SK-N-SH (cell line): ENCODE data around the gene CLSTN2. TPM values are rescaled to one million over a fixed set of nuclear protein-coding genes. Genes with fewer than 3 reads are reported as not detected.

Experiments used
- CTCF ChIA-PET: fragments of 300-600, 350-600 bp; formaldehyde crosslinking; extraction: SDS; loops from one replicate; lab custom pipeline; 2021; lab: Yijun Ruan, JAX
- POLR2A ChIA-PET: fragments of 350-600 bp; sonication (Branson Sonifier 250); formaldehyde crosslinking; extraction: SDS; loops from one replicate; lab custom pipeline; 2020; ENCODE audit warnings: antibody characterized with exemption, inconsistent platforms; lab: Yijun Ruan, JAX
- DNase-seq: peaks from one replicate; pipeline ENCODE4 v3.0.0; 2012
- H2AFZ ChIP-seq: fragments of 200-600 bp; sonication (generic); 2 replicates; pipeline ENCODE4 v1.8.1; 2016; ENCODE audit warnings: antibody characterized with exemption, mild to moderate bottlenecking, low read depth
- H3F3A ChIP-seq: fragments of 200-600 bp; sonication (generic); replicated peaks from 2 replicates; pipeline ENCODE3; 2016; ENCODE audit warnings: antibody characterized with exemption, mild to moderate bottlenecking; ENCODE audit not compliant: insufficient read depth
- H3K27ac ChIP-seq, 2 experiments: fragments of 200-500 bp in 1 of 2; fragments of 200-600 bp in 1 of 2; sonication (Bioruptor generic) in 1 of 2; sonication (generic), shearing (Covaris generic) in 1 of 2; 2 replicates each; pipeline versions ENCODE4 v1.5.1 to v1.6.1; 2014 to 2016; ENCODE audit warnings: low read depth in 2 of 2, inconsistent platforms in 1 of 2, low read length in 1 of 2, mild to moderate bottlenecking in 1 of 2, mixed read lengths in 1 of 2
- H3K27me3 ChIP-seq: fragments of 200-600 bp; sonication (generic), shearing (Covaris generic); 2 replicates; pipeline ENCODE4 v1.6.1; 2016; ENCODE audit warnings: mixed run types; ENCODE audit not compliant: insufficient read depth
- H3K36me3 ChIP-seq, 2 experiments: fragments of 200-500 bp in 1 of 2; fragments of 200-600 bp in 1 of 2; sonication (Bioruptor generic) in 1 of 2; sonication (generic) in 1 of 2; replicated peaks in 1 of 2; 2 replicates each; pipeline versions ENCODE3 to v1.5.1; 2014 to 2016; ENCODE audit warnings: low read length in 1 of 2, mild to moderate bottlenecking in 1 of 2; ENCODE audit not compliant: insufficient read depth in 2 of 2, control insufficient read depth in 1 of 2
- H3K4me1 ChIP-seq, 2 experiments: fragments of 200-500 bp in 1 of 2; fragments of 200-600 bp in 1 of 2; sonication (Bioruptor generic) in 1 of 2; sonication (generic), shearing (Covaris generic) in 1 of 2; 2 replicates each; pipeline versions ENCODE4 v1.5.1 to v1.6.1; 2014 to 2016; ENCODE audit warnings: low read depth in 1 of 2, low read length in 1 of 2, mixed run types in 1 of 2; ENCODE audit not compliant: insufficient read depth in 2 of 2, control insufficient read depth in 1 of 2
- H3K4me2 ChIP-seq: fragments of 200-600 bp; sonication (generic), shearing (Covaris generic); 2 replicates; pipeline ENCODE4 v1.6.1; 2017; ENCODE audit warnings: mixed run types
- H3K4me3 ChIP-seq, 2 experiments: fragments of 200-500 bp in 1 of 2; fragments of 200-600 bp in 1 of 2; sonication (Bioruptor generic) in 1 of 2; sonication (generic), shearing (Covaris generic) in 1 of 2; 2 replicates each; pipeline versions ENCODE4 v1.5.1 to v1.8.1; 2014 to 2016; ENCODE audit warnings: low read depth in 2 of 2, inconsistent platforms in 1 of 2, low read length in 1 of 2, mild to moderate bottlenecking in 1 of 2, mixed read lengths in 1 of 2, moderate library complexity in 1 of 2
- H3K79me2 ChIP-seq: fragments of 200-600 bp; sonication (generic); 2 replicates; pipeline ENCODE4 v1.8.1; 2017; ENCODE audit warnings: mild to moderate bottlenecking; ENCODE audit not compliant: insufficient read depth
- H3K9ac ChIP-seq: fragments of 200-600 bp; sonication (generic); 2 replicates; pipeline ENCODE4 v1.6.1; 2017; ENCODE audit warnings: mixed run types
- H3K9me2 ChIP-seq: fragments of 200-600 bp; sonication (generic); 2 replicates; pipeline ENCODE4 v1.6.1; 2017; ENCODE audit warnings: mixed run types
- H3K9me3 ChIP-seq: fragments of 200-600 bp; sonication (generic); 2 replicates; pipeline ENCODE4 v1.6.1; 2017; ENCODE audit warnings: mixed run types, mild to moderate bottlenecking, moderate library complexity
- H4K20me1 ChIP-seq: fragments of 200-600 bp; sonication (generic); 2 replicates; pipeline ENCODE4 v1.6.1; 2017; ENCODE audit warnings: mild to moderate bottlenecking, mixed run types; ENCODE audit not compliant: insufficient read depth
- ELF1 ChIP-seq: IDR thresholded peaks from 2 replicates; pipeline ENCODE4 v1.4.0; 2012
- EP300 ChIP-seq, 2 experiments: IDR thresholded peaks; 2 replicates each; pipeline versions ENCODE4 v1.4.0 to v1.6.1; 2012; ENCODE audit warnings: borderline replicate concordance in 1 of 2, low read depth in 1 of 2, low read length in 1 of 2
- FOSL2 ChIP-seq: IDR thresholded peaks from 2 replicates; pipeline ENCODE4 v1.4.0; 2012; ENCODE audit warnings: low read depth, mild to moderate bottlenecking, moderate library complexity, borderline replicate concordance
- GABPA ChIP-seq: IDR thresholded peaks from 2 replicates; pipeline ENCODE4 v1.4.0; 2012; ENCODE audit warnings: low read depth, mild to moderate bottlenecking
- NFIC ChIP-seq: IDR thresholded peaks from 2 replicates; pipeline ENCODE4 v1.4.0; 2012; ENCODE audit warnings: borderline replicate concordance
- POLR2AphosphoS5 ChIP-seq: IDR thresholded peaks from 2 replicates; pipeline ENCODE4 v1.6.1; 2012; ENCODE audit warnings: low read depth, low read length
- RXRA ChIP-seq: IDR thresholded peaks from 2 replicates; pipeline ENCODE4 v1.4.0; 2012; ENCODE audit warnings: low read depth, mild to moderate bottlenecking, borderline replicate concordance
- SIN3A ChIP-seq: IDR thresholded peaks from 2 replicates; pipeline ENCODE4 v1.6.1; 2012; ENCODE audit warnings: low read depth, mild to moderate bottlenecking, low read length, moderate library complexity, borderline replicate concordance
- TAF1 ChIP-seq: IDR thresholded peaks from 2 replicates; pipeline ENCODE4 v1.6.1; 2012; ENCODE audit warnings: low read depth, mild to moderate bottlenecking, low read length, moderate library complexity, borderline replicate concordance
- TCF12 ChIP-seq: IDR thresholded peaks from 2 replicates; pipeline ENCODE4 v1.4.0; 2012
- TEAD4 ChIP-seq: IDR thresholded peaks from 2 replicates; pipeline ENCODE4 v1.4.0; 2012; ENCODE audit warnings: mild to moderate bottlenecking, borderline replicate concordance; ENCODE audit not compliant: insufficient read depth
- YY1 ChIP-seq: IDR thresholded peaks from 2 replicates; pipeline ENCODE4 v1.4.0; 2012; ENCODE audit warnings: low read depth, mild to moderate bottlenecking
- WGBS: methylation state at CpG from one replicate; pipeline ENCODE4 v1.1.6; 2017; ENCODE audit warnings: low lambda C conversion rate; 5-methylcytosine and 5-hydroxymethylcytosine counted together
- polyA plus RNA-seq, 3 experiments: library from polyadenylated mRNA; depleted of rRNA; stranded (reverse); fragments of >200 nt; gene quantifications; 2 replicates each; pipeline ENCODE4 v1.2.3, GENCODE V29; 2012
- TF ChIP-seq, protein P1 (sequence below): IDR thresholded peaks from 2 replicates; pipeline ENCODE4; 2012
- TF ChIP-seq, protein P2 (sequence below): IDR thresholded peaks from 2 replicates; pipeline ENCODE4 v1.6.1; 2012; ENCODE audit warnings: mild to moderate bottlenecking, low read depth, low read length, moderate library complexity
- TF ChIP-seq, protein P3 (sequence below): fragments of 200-600 bp; sonication (generic); IDR thresholded peaks from 2 replicates; pipeline ENCODE4 v1.6.1; 2017; ENCODE audit warnings: antibody characterized with exemption, mild to moderate bottlenecking, moderate library complexity
- TF ChIP-seq, protein P4 (sequence below): fragments of 150-350 bp; IDR thresholded peaks from 2 replicates; pipeline ENCODE4 v1.6.1; 2017; ENCODE audit warnings: antibody characterized with exemption, low read length, low read depth, borderline replicate concordance
- TF ChIP-seq, protein P5 (sequence below): IDR thresholded peaks from 2 replicates; pipeline ENCODE4 v1.4.0; 2012; ENCODE audit warnings: low read depth, borderline replicate concordance

The CLSTN2 gene
- polyA plus RNA-seq, 1 of the 3 experiments (the other 2 are of a cell fraction), result 0.02 TPM

DNA sequence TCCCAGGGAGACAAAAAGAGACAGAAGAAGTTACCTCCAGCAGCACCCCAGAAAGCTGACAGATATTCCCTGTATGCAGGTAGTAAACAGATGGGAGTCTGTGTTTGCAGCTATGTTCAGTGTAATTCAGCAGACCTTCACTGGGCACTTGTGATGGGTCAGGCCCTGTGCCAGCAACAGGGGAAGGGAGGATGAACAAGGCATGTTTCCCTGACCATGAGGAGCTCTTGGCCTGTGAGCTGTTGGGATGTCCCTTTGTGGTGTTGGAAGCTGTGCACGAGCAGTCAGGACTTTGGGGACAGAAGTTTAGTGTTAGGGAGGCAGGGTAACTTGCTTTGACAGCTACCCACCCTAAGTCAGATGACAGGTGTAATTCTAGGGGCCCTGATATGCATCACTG lies 636.9 kb downstream of the CLSTN2 start:
- CTCF ChIA-PET, result interaction anchor here (0.9 kb wide), 1 partner anchor 11 kb away, joined by 3 read pairs; no protein-coding TSS in a partner anchor
- no peak for TF ChIP-seq EP300 (IDR thresholded peaks at IDR 0.05; ENCODE audit: borderline replicate concordance in 1 of 2, low read depth in 1 of 2, low read length in 1 of 2)
- TF ChIP-seq, protein P1, sequence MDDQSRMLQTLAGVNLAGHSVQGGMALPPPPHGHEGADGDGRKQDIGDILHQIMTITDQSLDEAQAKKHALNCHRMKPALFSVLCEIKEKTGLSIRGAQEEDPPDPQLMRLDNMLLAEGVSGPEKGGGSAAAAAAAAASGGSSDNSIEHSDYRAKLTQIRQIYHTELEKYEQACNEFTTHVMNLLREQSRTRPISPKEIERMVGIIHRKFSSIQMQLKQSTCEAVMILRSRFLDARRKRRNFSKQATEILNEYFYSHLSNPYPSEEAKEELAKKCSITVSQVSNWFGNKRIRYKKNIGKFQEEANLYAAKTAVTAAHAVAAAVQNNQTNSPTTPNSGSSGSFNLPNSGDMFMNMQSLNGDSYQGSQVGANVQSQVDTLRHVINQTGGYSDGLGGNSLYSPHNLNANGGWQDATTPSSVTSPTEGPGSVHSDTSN, result no peak
- TF ChIP-seq TCF12, result no peak
- no peak for TF ChIP-seq FOSL2
- TF ChIP-seq, protein P2, sequence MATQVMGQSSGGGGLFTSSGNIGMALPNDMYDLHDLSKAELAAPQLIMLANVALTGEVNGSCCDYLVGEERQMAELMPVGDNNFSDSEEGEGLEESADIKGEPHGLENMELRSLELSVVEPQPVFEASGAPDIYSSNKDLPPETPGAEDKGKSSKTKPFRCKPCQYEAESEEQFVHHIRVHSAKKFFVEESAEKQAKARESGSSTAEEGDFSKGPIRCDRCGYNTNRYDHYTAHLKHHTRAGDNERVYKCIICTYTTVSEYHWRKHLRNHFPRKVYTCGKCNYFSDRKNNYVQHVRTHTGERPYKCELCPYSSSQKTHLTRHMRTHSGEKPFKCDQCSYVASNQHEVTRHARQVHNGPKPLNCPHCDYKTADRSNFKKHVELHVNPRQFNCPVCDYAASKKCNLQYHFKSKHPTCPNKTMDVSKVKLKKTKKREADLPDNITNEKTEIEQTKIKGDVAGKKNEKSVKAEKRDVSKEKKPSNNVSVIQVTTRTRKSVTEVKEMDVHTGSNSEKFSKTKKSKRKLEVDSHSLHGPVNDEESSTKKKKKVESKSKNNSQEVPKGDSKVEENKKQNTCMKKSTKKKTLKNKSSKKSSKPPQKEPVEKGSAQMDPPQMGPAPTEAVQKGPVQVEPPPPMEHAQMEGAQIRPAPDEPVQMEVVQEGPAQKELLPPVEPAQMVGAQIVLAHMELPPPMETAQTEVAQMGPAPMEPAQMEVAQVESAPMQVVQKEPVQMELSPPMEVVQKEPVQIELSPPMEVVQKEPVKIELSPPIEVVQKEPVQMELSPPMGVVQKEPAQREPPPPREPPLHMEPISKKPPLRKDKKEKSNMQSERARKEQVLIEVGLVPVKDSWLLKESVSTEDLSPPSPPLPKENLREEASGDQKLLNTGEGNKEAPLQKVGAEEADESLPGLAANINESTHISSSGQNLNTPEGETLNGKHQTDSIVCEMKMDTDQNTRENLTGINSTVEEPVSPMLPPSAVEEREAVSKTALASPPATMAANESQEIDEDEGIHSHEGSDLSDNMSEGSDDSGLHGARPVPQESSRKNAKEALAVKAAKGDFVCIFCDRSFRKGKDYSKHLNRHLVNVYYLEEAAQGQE, result no peak
- TF ChIP-seq, protein P3, sequence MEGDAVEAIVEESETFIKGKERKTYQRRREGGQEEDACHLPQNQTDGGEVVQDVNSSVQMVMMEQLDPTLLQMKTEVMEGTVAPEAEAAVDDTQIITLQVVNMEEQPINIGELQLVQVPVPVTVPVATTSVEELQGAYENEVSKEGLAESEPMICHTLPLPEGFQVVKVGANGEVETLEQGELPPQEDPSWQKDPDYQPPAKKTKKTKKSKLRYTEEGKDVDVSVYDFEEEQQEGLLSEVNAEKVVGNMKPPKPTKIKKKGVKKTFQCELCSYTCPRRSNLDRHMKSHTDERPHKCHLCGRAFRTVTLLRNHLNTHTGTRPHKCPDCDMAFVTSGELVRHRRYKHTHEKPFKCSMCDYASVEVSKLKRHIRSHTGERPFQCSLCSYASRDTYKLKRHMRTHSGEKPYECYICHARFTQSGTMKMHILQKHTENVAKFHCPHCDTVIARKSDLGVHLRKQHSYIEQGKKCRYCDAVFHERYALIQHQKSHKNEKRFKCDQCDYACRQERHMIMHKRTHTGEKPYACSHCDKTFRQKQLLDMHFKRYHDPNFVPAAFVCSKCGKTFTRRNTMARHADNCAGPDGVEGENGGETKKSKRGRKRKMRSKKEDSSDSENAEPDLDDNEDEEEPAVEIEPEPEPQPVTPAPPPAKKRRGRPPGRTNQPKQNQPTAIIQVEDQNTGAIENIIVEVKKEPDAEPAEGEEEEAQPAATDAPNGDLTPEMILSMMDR, result no peak
- no peak for TF ChIP-seq RXRA
- no peak for TF ChIP-seq SIN3A
- no peak for TF ChIP-seq POLR2AphosphoS5
- Histone ChIP-seq H3K27ac (no peak overlapping the region), H3K4me1 (peaks cover 0 to 9% of the 10 kb centered on the region in 2 experiments; a peak in 2 of 4 replicates), H3F3A (no peaks in the 10 kb centered on the region), H4K20me1 (no peaks in the 10 kb centered on the region), H3K9ac (no peak overlapping the region), H2AFZ (no peak overlapping the region), H3K27me3 (no peaks in the 10 kb centered on the region), H3K4me3 (no peak overlapping the region), H3K9me2 (no peaks in the 10 kb centered on the region), H3K9me3 (no peaks in the 10 kb centered on the region), H3K79me2 (no peaks in the 10 kb centered on the region), H3K4me2 (no peak overlapping the region), H3K36me3 (no peaks in the 10 kb centered on the region)
- POLR2A ChIA-PET, result no interaction called here
- no peak for DNase-seq
- WGBS, result 8% methylated on average over 1 of the region's 1 CpG

DNA sequence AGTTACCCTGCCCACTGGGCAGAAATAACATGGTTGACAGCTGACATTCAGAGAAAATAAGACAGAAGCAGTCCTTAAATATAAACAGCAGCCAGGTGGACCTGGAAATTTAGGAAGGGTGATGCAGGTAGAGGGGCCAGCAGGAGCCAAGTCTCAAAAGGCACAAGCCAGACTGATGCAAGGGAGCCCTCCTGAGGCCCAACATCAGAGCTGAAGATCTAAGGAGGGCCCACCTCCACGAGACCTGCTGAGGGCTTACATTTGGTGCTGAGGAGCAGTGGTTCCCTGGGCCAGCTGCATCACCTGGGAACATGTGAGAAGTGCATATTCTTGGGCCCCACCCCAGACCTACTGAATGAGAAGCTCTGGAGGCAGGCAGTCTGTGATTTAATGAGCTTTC lies 637.3 kb downstream of the CLSTN2 start:
- no peak overlapping the region for H2AFZ ChIP-seq
- no peaks in the 10 kb centered on the region for H3K36me3 ChIP-seq
- WGBS, result 40% methylated on average over 1 of the region's 1 CpG
- no peaks in the 10 kb centered on the region for H4K20me1 ChIP-seq
- DNase-seq, result no peak
- TF ChIP-seq FOSL2, result no peak
- TF ChIP-seq TEAD4, result no peak
- no peak for TF ChIP-seq RXRA
- no peak for TF ChIP-seq ELF1
- TF ChIP-seq, protein P4, sequence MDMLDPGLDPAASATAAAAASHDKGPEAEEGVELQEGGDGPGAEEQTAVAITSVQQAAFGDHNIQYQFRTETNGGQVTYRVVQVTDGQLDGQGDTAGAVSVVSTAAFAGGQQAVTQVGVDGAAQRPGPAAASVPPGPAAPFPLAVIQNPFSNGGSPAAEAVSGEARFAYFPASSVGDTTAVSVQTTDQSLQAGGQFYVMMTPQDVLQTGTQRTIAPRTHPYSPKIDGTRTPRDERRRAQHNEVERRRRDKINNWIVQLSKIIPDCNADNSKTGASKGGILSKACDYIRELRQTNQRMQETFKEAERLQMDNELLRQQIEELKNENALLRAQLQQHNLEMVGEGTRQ, result no peak
- TF ChIP-seq YY1, result no peak
- TF ChIP-seq, protein P5, sequence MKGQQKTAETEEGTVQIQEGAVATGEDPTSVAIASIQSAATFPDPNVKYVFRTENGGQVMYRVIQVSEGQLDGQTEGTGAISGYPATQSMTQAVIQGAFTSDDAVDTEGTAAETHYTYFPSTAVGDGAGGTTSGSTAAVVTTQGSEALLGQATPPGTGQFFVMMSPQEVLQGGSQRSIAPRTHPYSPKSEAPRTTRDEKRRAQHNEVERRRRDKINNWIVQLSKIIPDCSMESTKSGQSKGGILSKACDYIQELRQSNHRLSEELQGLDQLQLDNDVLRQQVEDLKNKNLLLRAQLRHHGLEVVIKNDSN, result no peak
- no peak for TF ChIP-seq SIN3A
- no peak for TF ChIP-seq GABPA
- no peak for TF ChIP-seq NFIC
- no peak for TF ChIP-seq TAF1
- TF ChIP-seq, all 33 proteins: peak for 0
- H3K27me3 ChIP-seq, result no peaks in the 10 kb centered on the region
- H3K9me3 ChIP-seq, result no peaks in the 10 kb centered on the region
- H3K79me2 ChIP-seq, result no peaks in the 10 kb centered on the region
- CTCF ChIA-PET, result interaction anchor here (0.8 to 0.9 kb wide), 2 partner anchors 11 to 291 kb away, joined by 3 to 4 read pairs; no protein-coding TSS in a partner anchor
- peaks cover 0 to 9% of the 10 kb centered on the region in 2 experiments; a peak in 2 of 4 replicates for H3K4me1 ChIP-seq
- no peaks in the 10 kb centered on the region for H3F3A ChIP-seq
- H3K9ac ChIP-seq, result no peak overlapping the region
- H3K4me3 ChIP-seq, result no peak overlapping the region
- H3K9me2 ChIP-seq, result no peaks in the 10 kb centered on the region
- POLR2A ChIA-PET, result no interaction called here
- H3K27ac ChIP-seq, result no peak overlapping the region
- H3K4me2 ChIP-seq, result no peak overlapping the region
